ENCODE data around the gene RFESD.
"Not testable (repeated sequence)": the region's sequence is repeated elsewhere in the genome, so short reads cannot be mapped to it uniquely, and the experiment has no call there.

DNA sequence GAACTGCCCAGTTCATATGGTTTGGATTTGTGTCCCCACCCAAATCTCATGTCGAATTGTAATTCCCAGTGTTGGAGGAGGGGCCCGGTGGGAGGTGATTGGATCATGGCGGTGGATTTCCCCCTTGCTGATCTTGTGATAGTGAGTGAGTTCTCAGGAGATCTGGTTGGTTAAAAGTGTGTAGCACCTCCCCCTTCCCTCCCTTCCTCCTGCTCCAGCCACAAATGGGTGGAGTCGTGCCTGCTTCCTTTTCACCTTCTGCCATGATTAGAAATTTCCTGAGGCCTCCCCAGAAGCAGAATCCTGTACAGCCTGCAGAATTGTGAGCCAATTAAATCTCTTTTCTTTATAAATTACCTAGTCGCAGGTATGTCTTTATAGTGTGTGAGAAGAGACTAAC lies 59.6 kb downstream of the RFESD start:
- not testable (repeated sequence) for TF ChIP-seq POLR2AphosphoS5 (IDR thresholded peaks at IDR 0.05; ENCODE audit: borderline replicate concordance, low read depth, low read length); EZH2 (IDR thresholded peaks at IDR 0.05); FOXP2 (optimal IDR thresholded peaks at IDR 0.05; ENCODE audit: control extremely low read depth, extremely low read length, insufficient read depth)

All from SK-N-MC (cell line).